Upper lobe of left lung (tissue), 4 donors: ENCODE results near the gene VAMP1.

Source experiments
- EP300 ChIP-seq, 4 donors: sonication (generic); formaldehyde crosslinking; IDR thresholded peaks; one replicate each; pipeline ENCODE4 v1.5.1; 2017; ENCODE audit warnings: antibody characterized with exemption in 4 of 4, control low read depth in 2 of 4
- TF ChIP-seq, protein P1 (sequence below), 6 experiments: fragments of 450-650 bp in 4 of 6; fragments of 200-600 bp in 2 of 6; sonication (generic) in 2 of 6; IDR thresholded peaks; one replicate each; pipeline ENCODE4 v1.5.1; 2016 to 2019; ENCODE audit warnings: antibody characterized with exemption in 6 of 6

DNA sequence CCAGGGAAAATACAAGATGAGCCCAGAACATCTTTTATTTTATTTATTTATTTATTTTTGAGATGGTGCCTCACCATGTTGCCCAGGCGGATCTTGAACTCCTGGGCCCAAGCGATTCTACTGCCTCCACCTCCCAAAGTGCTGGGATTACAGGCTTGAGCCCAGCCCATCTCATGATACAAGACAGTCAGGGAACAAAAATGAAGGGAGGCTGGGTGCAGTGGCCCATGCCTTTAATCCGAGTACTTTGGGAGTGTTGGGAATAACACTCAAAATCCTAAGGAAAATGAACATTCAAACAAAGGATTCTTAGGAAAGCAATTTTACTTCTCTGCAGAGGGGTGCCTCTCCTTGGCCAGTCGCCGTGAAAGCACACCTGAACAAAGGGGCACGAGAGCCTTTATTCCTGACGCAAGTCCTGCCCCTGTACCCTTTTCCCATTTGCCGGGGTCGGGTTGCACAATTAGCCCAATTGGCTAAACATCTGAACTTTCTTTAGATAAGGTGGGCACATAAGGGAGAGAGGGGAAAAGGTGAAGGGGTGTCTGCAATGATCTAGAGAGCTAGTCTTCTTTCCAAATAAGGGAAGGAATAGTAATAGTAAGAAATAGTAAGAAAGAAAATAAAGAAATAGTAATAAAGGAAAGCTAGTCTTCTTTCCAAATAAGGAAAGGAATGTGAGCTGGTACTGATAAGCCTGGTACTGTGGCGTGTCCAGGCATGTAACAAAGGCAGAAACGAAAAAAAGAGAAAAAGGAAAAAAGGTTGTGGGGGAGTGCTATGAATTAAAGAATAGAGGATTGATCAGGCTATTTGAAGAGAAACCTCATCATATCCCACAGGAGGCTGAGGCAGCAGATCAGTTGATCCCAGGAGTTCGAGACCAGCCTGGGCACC lies 36.9 kb upstream of the VAMP1 start:
- TF ChIP-seq, protein P1, sequence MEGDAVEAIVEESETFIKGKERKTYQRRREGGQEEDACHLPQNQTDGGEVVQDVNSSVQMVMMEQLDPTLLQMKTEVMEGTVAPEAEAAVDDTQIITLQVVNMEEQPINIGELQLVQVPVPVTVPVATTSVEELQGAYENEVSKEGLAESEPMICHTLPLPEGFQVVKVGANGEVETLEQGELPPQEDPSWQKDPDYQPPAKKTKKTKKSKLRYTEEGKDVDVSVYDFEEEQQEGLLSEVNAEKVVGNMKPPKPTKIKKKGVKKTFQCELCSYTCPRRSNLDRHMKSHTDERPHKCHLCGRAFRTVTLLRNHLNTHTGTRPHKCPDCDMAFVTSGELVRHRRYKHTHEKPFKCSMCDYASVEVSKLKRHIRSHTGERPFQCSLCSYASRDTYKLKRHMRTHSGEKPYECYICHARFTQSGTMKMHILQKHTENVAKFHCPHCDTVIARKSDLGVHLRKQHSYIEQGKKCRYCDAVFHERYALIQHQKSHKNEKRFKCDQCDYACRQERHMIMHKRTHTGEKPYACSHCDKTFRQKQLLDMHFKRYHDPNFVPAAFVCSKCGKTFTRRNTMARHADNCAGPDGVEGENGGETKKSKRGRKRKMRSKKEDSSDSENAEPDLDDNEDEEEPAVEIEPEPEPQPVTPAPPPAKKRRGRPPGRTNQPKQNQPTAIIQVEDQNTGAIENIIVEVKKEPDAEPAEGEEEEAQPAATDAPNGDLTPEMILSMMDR (IDR thresholded peaks at IDR 0.05) = no peak
- no peak for TF ChIP-seq EP300 (IDR thresholded peaks at IDR 0.05)
